HL-60 (cell line): ENCODE results near the gene OSMR.

ENCODE experiments used
- CTCF ChIP-seq: IDR thresholded peaks from one replicate; pipeline ENCODE4 v1.5.1; 2011; ENCODE audit warnings: low read length, control low read depth, inconsistent platforms; ENCODE audit not compliant: insufficient read depth
- GABPA ChIP-seq: IDR thresholded peaks from 2 replicates; pipeline ENCODE4 v1.6.1; 2012; ENCODE audit warnings: low read depth
- POLR2AphosphoS5 ChIP-seq: IDR thresholded peaks from 2 replicates; pipeline ENCODE4 v1.6.1; 2012; ENCODE audit warnings: low read depth
- REST ChIP-seq: IDR thresholded peaks from 2 replicates; pipeline ENCODE4 v1.6.1; 2012; ENCODE audit warnings: low read depth; ENCODE audit not compliant: insufficient replicate concordance

- TF ChIP-seq CTCF: no peak
- TF ChIP-seq GABPA: no peak
- TF ChIP-seq POLR2AphosphoS5: no peak
- TF ChIP-seq REST: no peak
Measured at GRCh38 chr5:38979535-38979934, 133.7 kb downstream of the OSMR start.
